Right atrium auricular region (tissue), 2 donors: Measurements from ENCODE around the gene ACOT12. TPM values are rescaled to one million over a fixed set of nuclear protein-coding genes. Genes with fewer than 3 reads are reported as not detected.

Experiments
- DNase-seq: peaks from one replicate; pipeline ENCODE4 v3.0.0-alpha.2; 2019; ENCODE audit warnings: low spot score
- H3K27ac ChIP-seq, 2 donors: fragments of 200-600 bp; sonication (generic); 1 replicate in 1 of 2; 2 replicates in 1 of 2; pipeline ENCODE4 v1.5.1; 2016 to 2019
- H3K27me3 ChIP-seq, 2 donors: fragments of 200-600 bp; sonication (generic); one replicate each; pipeline versions ENCODE4 v1.5.1 to v1.6.0; 2017 to 2019
- H3K36me3 ChIP-seq: fragments of 200-600 bp; sonication (generic); one replicate; pipeline ENCODE4 v1.5.1; 2016
- H3K4me1 ChIP-seq, 2 donors: fragments of 200-600 bp; sonication (generic); one replicate each; pipeline versions ENCODE4 v1.5.1 to v1.6.0; 2017 to 2019
- H3K4me3 ChIP-seq, 2 donors: fragments of 200-600 bp; sonication (generic); 1 replicate in 1 of 2; 2 replicates in 1 of 2; pipeline ENCODE4 v1.5.1; 2017 to 2019; ENCODE audit warnings: mild to moderate bottlenecking in 1 of 2, moderate library complexity in 1 of 2
- H3K9me3 ChIP-seq, 2 donors: fragments of 200-600 bp; sonication (generic); one replicate each; pipeline ENCODE4 v1.5.1; 2019
- CTCF ChIP-seq, 2 donors: fragments of 200-600 bp; sonication (generic); IDR thresholded peaks; one replicate each; pipeline ENCODE4 v1.5.1; 2019; ENCODE audit warnings: antibody characterized with exemption in 2 of 2
- total RNA-seq, 2 donors: library from RNA; depleted of rRNA; stranded (reverse); fragments of >200 nt; gene quantifications; one replicate each; pipeline ENCODE4 v1.1.0, GENCODE V29; 2016

Gene ACOT12
- total RNA-seq, 2 donors from 2014 or later = not detected

- no peak for TF ChIP-seq CTCF (IDR thresholded peaks at IDR 0.05)
- no peak overlapping the region for H3K27ac ChIP-seq
- no peaks in the 10 kb centered on the region for H3K27me3 ChIP-seq
- H3K9me3 ChIP-seq = no peaks in the 10 kb centered on the region
- H3K4me1 ChIP-seq = no peaks in the 10 kb centered on the region
- no peak for DNase-seq
- H3K36me3 ChIP-seq = peaks cover 62% of the 10 kb centered on the region
- no peak overlapping the region for H3K4me3 ChIP-seq
Measured at GRCh38 chr5:81310402-81311063, 83.4 kb downstream of the ACOT12 start.

- Histone ChIP-seq H3K4me1 (no peaks in the 10 kb centered on the region), H3K9me3 (no peaks in the 10 kb centered on the region), H3K27ac (no peak overlapping the region), H3K36me3 (peaks cover 58% of the 10 kb centered on the region), H3K27me3 (no peaks in the 10 kb centered on the region), H3K4me3 (no peak overlapping the region)
- no peak for DNase-seq
- no peak for TF ChIP-seq CTCF (IDR thresholded peaks at IDR 0.05)
Measured at GRCh38 chr5:81308836-81309235, 85.1 kb downstream of the ACOT12 start.

- Histone ChIP-seq H3K27me3 (no peaks in the 10 kb centered on the region), H3K4me1 (peaks cover 0 to 11% of the 10 kb centered on the region in 2 donors), H3K9me3 (no peaks in the 10 kb centered on the region), H3K4me3 (no peak overlapping the region), H3K27ac (no peak overlapping the region), H3K36me3 (peaks cover 29% of the 10 kb centered on the region)
- DNase-seq = no peak
- TF ChIP-seq CTCF (IDR thresholded peaks at IDR 0.05) = no peak
Measured at GRCh38 chr5:81305785-81306184, 88.1 kb downstream of the ACOT12 start.

DNA sequence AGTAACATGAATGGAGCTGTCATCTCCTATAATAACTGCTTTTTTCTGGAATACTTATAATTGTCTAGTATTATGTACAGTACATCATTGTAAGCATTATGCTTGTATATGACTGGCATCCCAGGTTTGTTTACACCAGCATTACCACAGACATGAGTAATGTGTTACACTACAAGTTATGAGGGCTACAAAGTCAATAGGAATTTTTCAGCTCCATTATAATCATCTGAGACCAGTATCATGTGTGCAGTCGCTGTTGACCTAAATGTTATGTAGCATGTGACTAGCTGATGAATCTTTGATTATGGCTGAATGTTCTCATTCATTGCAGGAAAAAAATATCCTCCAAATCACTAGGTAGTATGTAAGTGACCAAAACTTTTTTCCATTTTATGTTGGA lies 90.4 kb downstream of the ACOT12 start:
- Histone ChIP-seq H3K9me3 (no peaks in the 10 kb centered on the region), H3K27me3 (no peaks in the 10 kb centered on the region), H3K4me3 (no peak overlapping the region), H3K27ac (no peak overlapping the region), H3K36me3 (peaks cover 8% of the 10 kb centered on the region), H3K4me1 (peaks cover 0 to 29% of the 10 kb centered on the region in 2 donors)
- TF ChIP-seq CTCF (IDR thresholded peaks at IDR 0.05) = no peak
- DNase-seq = no peak

- no peak for DNase-seq
- Histone ChIP-seq H3K36me3 (peaks cover 5% of the 10 kb centered on the region), H3K27ac (no peak overlapping the region), H3K4me1 (peaks cover 0 to 34% of the 10 kb centered on the region in 2 donors), H3K27me3 (no peaks in the 10 kb centered on the region), H3K9me3 (no peaks in the 10 kb centered on the region), H3K4me3 (peak overlapping the region in 1 of 2 donors; percentile 81)
- TF ChIP-seq CTCF (IDR thresholded peaks at IDR 0.05) = no peak
Measured at GRCh38 chr5:81302596-81302995, 91.3 kb downstream of the ACOT12 start.
